Measurements from ENCODE around the gene HEATR3.

- no peak for TF ChIP-seq CTCF (IDR thresholded peaks at IDR 0.05)
- TF ChIP-seq POLR2A (IDR thresholded peaks at IDR 0.05): no peak
These were observed 28.0 kb upstream of the HEATR3 start for GRCh38 chr16:50037662-50038220.
